Panc1 (cell line): ENCODE data around the gene PAX7.

ENCODE experiments used
- POLR2AphosphoS5 ChIP-seq: IDR thresholded peaks from 2 replicates; pipeline ENCODE4 v1.6.1; 2012; ENCODE audit warnings: mild to moderate bottlenecking, low read depth, low read length, moderate library complexity
- SIN3A ChIP-seq: IDR thresholded peaks from 2 replicates; pipeline ENCODE4 v1.6.1; 2012; ENCODE audit warnings: low read depth, mild to moderate bottlenecking, low read length, moderate library complexity, borderline replicate concordance; ENCODE audit not compliant: insufficient read depth
- TCF7L2 ChIP-seq: IDR thresholded peaks from 2 replicates; pipeline ENCODE4 v1.6.1; 2011; ENCODE audit warnings: mild to moderate bottlenecking, low read depth, low read length, inconsistent platforms
- TF ChIP-seq, protein P1 (sequence below): fragments of 450-650 bp; IDR thresholded peaks from 2 replicates; pipeline ENCODE4 v1.5.1; 2017; ENCODE audit warnings: mild to moderate bottlenecking
- TF ChIP-seq, protein P2 (sequence below), 2 experiments: IDR thresholded peaks; 2 replicates each; pipeline ENCODE4 v1.6.1; 2011 to 2012; ENCODE audit warnings: low read depth in 2 of 2, control low read depth in 1 of 2, low read length in 1 of 2, mild to moderate bottlenecking in 1 of 2, moderate library complexity in 1 of 2; ENCODE audit not compliant: insufficient read depth in 1 of 2

DNA sequence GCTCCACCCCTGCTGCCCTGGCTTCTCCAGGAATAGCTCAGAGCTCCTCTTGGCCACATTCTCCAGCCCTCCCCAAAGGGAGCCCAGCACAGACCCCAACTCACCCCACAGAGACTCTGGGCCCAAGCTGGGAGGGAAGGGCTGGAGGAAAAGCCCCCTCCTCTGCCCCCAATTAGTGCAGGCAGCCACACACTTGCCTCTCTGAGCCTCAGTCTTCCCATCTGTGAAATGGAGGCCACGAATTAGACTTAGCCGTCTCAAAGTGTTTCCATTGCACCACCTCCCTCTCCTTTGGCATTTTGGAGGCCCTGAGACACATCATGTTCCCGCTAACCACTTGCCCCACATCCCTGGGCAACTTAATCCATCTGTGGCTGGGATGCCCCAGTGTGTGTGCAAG is 108.0 kb downstream of the PAX7 start:
- TF ChIP-seq, protein P1, sequence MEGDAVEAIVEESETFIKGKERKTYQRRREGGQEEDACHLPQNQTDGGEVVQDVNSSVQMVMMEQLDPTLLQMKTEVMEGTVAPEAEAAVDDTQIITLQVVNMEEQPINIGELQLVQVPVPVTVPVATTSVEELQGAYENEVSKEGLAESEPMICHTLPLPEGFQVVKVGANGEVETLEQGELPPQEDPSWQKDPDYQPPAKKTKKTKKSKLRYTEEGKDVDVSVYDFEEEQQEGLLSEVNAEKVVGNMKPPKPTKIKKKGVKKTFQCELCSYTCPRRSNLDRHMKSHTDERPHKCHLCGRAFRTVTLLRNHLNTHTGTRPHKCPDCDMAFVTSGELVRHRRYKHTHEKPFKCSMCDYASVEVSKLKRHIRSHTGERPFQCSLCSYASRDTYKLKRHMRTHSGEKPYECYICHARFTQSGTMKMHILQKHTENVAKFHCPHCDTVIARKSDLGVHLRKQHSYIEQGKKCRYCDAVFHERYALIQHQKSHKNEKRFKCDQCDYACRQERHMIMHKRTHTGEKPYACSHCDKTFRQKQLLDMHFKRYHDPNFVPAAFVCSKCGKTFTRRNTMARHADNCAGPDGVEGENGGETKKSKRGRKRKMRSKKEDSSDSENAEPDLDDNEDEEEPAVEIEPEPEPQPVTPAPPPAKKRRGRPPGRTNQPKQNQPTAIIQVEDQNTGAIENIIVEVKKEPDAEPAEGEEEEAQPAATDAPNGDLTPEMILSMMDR: no peak
- TF ChIP-seq SIN3A (no peak), TCF7L2 (no peak), POLR2AphosphoS5 (no peak)
- TF ChIP-seq, protein P2, sequence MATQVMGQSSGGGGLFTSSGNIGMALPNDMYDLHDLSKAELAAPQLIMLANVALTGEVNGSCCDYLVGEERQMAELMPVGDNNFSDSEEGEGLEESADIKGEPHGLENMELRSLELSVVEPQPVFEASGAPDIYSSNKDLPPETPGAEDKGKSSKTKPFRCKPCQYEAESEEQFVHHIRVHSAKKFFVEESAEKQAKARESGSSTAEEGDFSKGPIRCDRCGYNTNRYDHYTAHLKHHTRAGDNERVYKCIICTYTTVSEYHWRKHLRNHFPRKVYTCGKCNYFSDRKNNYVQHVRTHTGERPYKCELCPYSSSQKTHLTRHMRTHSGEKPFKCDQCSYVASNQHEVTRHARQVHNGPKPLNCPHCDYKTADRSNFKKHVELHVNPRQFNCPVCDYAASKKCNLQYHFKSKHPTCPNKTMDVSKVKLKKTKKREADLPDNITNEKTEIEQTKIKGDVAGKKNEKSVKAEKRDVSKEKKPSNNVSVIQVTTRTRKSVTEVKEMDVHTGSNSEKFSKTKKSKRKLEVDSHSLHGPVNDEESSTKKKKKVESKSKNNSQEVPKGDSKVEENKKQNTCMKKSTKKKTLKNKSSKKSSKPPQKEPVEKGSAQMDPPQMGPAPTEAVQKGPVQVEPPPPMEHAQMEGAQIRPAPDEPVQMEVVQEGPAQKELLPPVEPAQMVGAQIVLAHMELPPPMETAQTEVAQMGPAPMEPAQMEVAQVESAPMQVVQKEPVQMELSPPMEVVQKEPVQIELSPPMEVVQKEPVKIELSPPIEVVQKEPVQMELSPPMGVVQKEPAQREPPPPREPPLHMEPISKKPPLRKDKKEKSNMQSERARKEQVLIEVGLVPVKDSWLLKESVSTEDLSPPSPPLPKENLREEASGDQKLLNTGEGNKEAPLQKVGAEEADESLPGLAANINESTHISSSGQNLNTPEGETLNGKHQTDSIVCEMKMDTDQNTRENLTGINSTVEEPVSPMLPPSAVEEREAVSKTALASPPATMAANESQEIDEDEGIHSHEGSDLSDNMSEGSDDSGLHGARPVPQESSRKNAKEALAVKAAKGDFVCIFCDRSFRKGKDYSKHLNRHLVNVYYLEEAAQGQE (IDR thresholded peaks at IDR 0.05; ENCODE audit: insufficient read depth in 1 of 2, low read depth in 2 of 2, low read length in 1 of 2): no peak
